Measurements from ENCODE around the gene KDM5B. TPM values are rescaled to one million over a fixed set of nuclear protein-coding genes. Genes with fewer than 3 reads are reported as not detected.
"Not testable (repeated sequence)": the region's sequence is repeated elsewhere in the genome, so short reads cannot be mapped to it uniquely, and the experiment has no call there.

Gene KDM5B
- total and polyA plus RNA-seq, 9 donors, result 19.6 to 80.3 (median 53.7) TPM

DNA sequence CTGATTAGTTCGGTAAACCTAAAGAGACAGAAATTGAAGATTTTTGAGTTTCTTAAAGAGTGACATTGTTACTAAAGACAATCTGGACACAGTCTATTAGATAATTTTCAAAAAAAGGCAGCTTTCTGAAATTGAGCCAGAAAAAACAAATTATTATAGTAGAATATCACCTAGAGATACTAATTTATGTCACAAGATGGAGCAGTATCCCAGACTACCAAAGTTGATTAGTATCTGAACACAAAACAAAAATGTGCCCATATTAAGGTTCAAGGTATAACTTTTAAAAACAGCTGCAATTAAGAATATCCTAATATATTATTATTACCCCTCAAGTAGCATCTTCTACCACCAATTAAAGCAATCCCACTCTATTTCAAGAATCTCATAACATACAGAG, 57.5 kb downstream of the KDM5B start:
- H3K4me1 ChIP-seq (ENCODE audit: insufficient read depth), result no peaks in the 10 kb centered on the region
- DNase-seq, result no peak
- H3K36me3 ChIP-seq, result no peaks in the 10 kb centered on the region
- intact Hi-C loops (cut with DNase I), result no loop called here
- H3K9me3 ChIP-seq, result no peaks in the 10 kb centered on the region
- WGBS, 3 donors, result 60 to 70% (median 67%) methylated on average over 1 of the region's 1 CpG
- H3K4me3 ChIP-seq, result no peak overlapping the region
- no peaks in the 10 kb centered on the region for H3K27me3 ChIP-seq
- TF ChIP-seq POLR2A (IDR thresholded peaks at IDR 0.05), result no peak
- TF ChIP-seq EP300 (IDR thresholded peaks at IDR 0.05), result no peak
- no peak for TF ChIP-seq CTCF (IDR thresholded peaks at IDR 0.05)
- H3K27ac ChIP-seq, result no peak overlapping the region

DNA sequence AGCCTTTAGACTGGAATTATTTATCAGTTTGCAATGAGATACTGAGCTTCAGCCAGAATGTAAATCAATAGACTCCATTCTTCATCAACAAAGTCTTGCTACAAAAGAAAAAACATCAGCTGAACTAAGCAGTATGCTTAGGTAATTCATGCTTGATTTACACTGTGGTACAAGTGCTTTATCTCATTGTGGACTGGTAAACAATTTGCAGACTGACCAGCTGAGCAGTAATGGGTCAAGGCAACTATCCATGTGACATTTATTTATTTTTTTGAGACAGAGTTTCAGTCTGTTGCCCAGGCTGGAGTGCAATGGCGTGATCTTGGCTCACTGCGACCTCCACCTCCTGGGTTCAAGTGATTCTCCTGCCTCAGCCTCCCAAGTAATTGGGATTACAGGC, 58.2 kb downstream of the KDM5B start:
- H3K36me3 ChIP-seq, result no peaks in the 10 kb centered on the region
- no peak overlapping the region for H3K4me3 ChIP-seq
- no peaks in the 10 kb centered on the region for H3K9me3 ChIP-seq
- TF ChIP-seq EP300 (IDR thresholded peaks at IDR 0.05) (no peak), POLR2A (IDR thresholded peaks at IDR 0.05) (no peak), CTCF (IDR thresholded peaks at IDR 0.05) (no peak)
- no peaks in the 10 kb centered on the region for H3K4me1 ChIP-seq (ENCODE audit: insufficient read depth)
- H3K27me3 ChIP-seq, result no peaks in the 10 kb centered on the region
- no peak for DNase-seq
- intact Hi-C loops (cut with DNase I), result no loop called here
- WGBS, 3 donors, result 54 to 77% (median 69%) methylated on average over 2 of the region's 2 CpGs
- H3K27ac ChIP-seq, result no peak overlapping the region

DNA sequence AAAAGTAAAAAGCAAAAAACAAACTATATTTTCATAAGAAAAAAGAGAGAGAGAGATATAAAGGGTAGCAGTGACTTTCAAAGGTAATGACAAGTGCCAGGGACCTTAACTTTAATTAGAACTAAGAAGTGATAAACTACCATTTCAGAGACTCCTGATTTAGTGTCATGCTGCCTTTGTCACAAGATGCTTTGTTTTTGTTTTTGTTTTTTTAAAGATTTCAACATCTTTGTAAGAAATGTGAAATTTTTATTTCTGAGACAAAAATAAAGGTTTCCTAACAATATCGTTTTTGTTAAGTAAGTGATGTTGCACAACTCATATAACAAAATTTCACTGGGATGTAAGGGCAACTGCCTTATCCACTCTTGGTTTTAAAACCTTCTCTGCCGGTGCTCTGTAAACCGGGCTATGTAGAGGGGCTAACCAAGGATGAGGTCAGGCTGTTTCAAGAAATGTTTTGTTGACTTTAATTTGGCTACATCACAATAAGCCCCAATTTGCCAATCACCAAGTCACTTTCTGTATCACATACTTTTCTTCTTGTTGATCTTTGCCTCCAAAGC, 62.8 kb downstream of the KDM5B start:
- 73 to 88% (median 79%) methylated on average over 3 of the region's 3 CpGs for WGBS, 3 donors
- no peak overlapping the region for H3K27ac ChIP-seq
- no peaks in the 10 kb centered on the region for H3K4me1 ChIP-seq (ENCODE audit: insufficient read depth)
- TF ChIP-seq POLR2A (IDR thresholded peaks at IDR 0.05) (no peak), CTCF (IDR thresholded peaks at IDR 0.05) (no peak), EP300 (IDR thresholded peaks at IDR 0.05) (no peak)
- no peak overlapping the region for H3K4me3 ChIP-seq
- H3K36me3 ChIP-seq, result no peaks in the 10 kb centered on the region
- DNase-seq, result no peak
- no peaks in the 10 kb centered on the region for H3K27me3 ChIP-seq
- no peaks in the 10 kb centered on the region for H3K9me3 ChIP-seq
- intact Hi-C loops (cut with DNase I), result no loop called here

GRCh38 chr1:202744770-202745169, 63.5 kb downstream of the KDM5B start:
- intact Hi-C loops (cut with DNase I); H3K27ac ChIP-seq; H3K36me3 ChIP-seq; H3K4me3 ChIP-seq; H3K9me3 ChIP-seq; H3K4me1 ChIP-seq (ENCODE audit: insufficient read depth); H3K27me3 ChIP-seq; DNase-seq: not testable (repeated sequence)
- 95 to 99% (median 99%) methylated on average over 3 of the region's 3 CpGs for WGBS, 3 donors

- no peak overlapping the region for H3K4me3 ChIP-seq
These were observed 65.7 kb downstream of the KDM5B start for GRCh38 chr1:202742496-202742895.

More at GRCh38 chr1:202742496-202742895, 65.7 kb downstream of the KDM5B start:
- Histone ChIP-seq H3K9me3 (no peaks in the 10 kb centered on the region), H3K27me3 (no peaks in the 10 kb centered on the region), H3K36me3 (no peaks in the 10 kb centered on the region), H3K27ac (no peak overlapping the region), H3K4me1 (ENCODE audit: insufficient read depth) (no peaks in the 10 kb centered on the region)
- 97 to 98% (median 97%) methylated on average over 6 of the region's 6 CpGs for WGBS, 3 donors
- intact Hi-C loops (cut with DNase I), result no loop called here
- no peak for DNase-seq
- no peak for TF ChIP-seq CTCF (IDR thresholded peaks at IDR 0.05)
- TF ChIP-seq POLR2A (IDR thresholded peaks at IDR 0.05), result no peak
- TF ChIP-seq EP300 (IDR thresholded peaks at IDR 0.05), result no peak

Data from ovary (tissue), 9 donors.